22Rv1 (cell line): ENCODE measurements around the gene LUC7L2.

Source experiments
- ZFX ChIP-seq: fragments of 450-650 bp; IDR thresholded peaks from 2 replicates; pipeline ENCODE4 v1.6.1; 2017; ENCODE audit warnings: antibody characterized with exemption, borderline replicate concordance
- TF ChIP-seq, protein P1 (sequence below): fragments of 450-650 bp; IDR thresholded peaks from 2 replicates; pipeline ENCODE4 v1.5.1; 2017; ENCODE audit warnings: mild to moderate bottlenecking

GRCh38 chr7:139339025-139339424 lies 20.7 kb upstream of the LUC7L2 start:
- TF ChIP-seq, protein P1, sequence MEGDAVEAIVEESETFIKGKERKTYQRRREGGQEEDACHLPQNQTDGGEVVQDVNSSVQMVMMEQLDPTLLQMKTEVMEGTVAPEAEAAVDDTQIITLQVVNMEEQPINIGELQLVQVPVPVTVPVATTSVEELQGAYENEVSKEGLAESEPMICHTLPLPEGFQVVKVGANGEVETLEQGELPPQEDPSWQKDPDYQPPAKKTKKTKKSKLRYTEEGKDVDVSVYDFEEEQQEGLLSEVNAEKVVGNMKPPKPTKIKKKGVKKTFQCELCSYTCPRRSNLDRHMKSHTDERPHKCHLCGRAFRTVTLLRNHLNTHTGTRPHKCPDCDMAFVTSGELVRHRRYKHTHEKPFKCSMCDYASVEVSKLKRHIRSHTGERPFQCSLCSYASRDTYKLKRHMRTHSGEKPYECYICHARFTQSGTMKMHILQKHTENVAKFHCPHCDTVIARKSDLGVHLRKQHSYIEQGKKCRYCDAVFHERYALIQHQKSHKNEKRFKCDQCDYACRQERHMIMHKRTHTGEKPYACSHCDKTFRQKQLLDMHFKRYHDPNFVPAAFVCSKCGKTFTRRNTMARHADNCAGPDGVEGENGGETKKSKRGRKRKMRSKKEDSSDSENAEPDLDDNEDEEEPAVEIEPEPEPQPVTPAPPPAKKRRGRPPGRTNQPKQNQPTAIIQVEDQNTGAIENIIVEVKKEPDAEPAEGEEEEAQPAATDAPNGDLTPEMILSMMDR: no peak
- TF ChIP-seq ZFX: no peak
